ENCODE data around the gene STAT5A.
A peak's percentile ranks its signal among the peaks of the same experiment; 100 is the strongest.

STAT5A gene

GRCh38 chr17:42312035-42312284 is 23.7 kb downstream of the STAT5A start:
- CTCF ChIA-PET: interaction anchor here (0.7 to 8.6 kb wide), 36 partner anchors 10 to 266 kb away, joined by 3 to 118 read pairs (median 4); partner anchors contain the start of genes HCRT, KAT2A, MLX and NAGLU
- H3K4me3 ChIP-seq (ENCODE audit: low read depth, low read length): no peak overlapping the region
- no peak for DNase-seq (ENCODE audit: low read depth, low spot score)
- TF ChIP-seq, protein P1, sequence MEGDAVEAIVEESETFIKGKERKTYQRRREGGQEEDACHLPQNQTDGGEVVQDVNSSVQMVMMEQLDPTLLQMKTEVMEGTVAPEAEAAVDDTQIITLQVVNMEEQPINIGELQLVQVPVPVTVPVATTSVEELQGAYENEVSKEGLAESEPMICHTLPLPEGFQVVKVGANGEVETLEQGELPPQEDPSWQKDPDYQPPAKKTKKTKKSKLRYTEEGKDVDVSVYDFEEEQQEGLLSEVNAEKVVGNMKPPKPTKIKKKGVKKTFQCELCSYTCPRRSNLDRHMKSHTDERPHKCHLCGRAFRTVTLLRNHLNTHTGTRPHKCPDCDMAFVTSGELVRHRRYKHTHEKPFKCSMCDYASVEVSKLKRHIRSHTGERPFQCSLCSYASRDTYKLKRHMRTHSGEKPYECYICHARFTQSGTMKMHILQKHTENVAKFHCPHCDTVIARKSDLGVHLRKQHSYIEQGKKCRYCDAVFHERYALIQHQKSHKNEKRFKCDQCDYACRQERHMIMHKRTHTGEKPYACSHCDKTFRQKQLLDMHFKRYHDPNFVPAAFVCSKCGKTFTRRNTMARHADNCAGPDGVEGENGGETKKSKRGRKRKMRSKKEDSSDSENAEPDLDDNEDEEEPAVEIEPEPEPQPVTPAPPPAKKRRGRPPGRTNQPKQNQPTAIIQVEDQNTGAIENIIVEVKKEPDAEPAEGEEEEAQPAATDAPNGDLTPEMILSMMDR (IDR thresholded peaks at IDR 0.05; ENCODE audit: insufficient read depth, low read length, missing control alignments): no peak
- POLR2A ChIA-PET: interaction anchor here (1.1 to 3.4 kb wide), 4 partner anchors 111 to 213 kb away, joined by 3 to 15 read pairs (median 5); partner anchors contain the start of gene CAVIN1

GRCh38 chr17:42312285-42313130 is 24.2 kb downstream of the STAT5A start:
- TF ChIP-seq, protein P1 (IDR thresholded peaks at IDR 0.05; ENCODE audit: insufficient read depth, low read length, missing control alignments): peak; percentile 89
- no peak overlapping the region for H3K4me3 ChIP-seq (ENCODE audit: low read depth, low read length)
- ChIA-PET POLR2A (interaction anchor here (0.8 to 3.4 kb wide), 5 partner anchors 76 to 213 kb away, joined by 3 to 15 read pairs (median 4); partner anchors contain the start of gene CAVIN1), CTCF (interaction anchor here (0.7 to 8.6 kb wide), 42 partner anchors 9 to 265 kb away, joined by 3 to 118 read pairs (median 4); partner anchors contain the start of genes HCRT, KAT2A, MLX and NAGLU)
- no peak for DNase-seq (ENCODE audit: low read depth, low spot score)

GRCh38 chr17:42313389-42313772 is 25.1 kb downstream of the STAT5A start:
- DNase-seq (ENCODE audit: low read depth, low spot score): no peak
- no peak overlapping the region for H3K4me3 ChIP-seq (ENCODE audit: low read depth, low read length)
- POLR2A ChIA-PET: interaction anchor here (1.4 to 3.4 kb wide), 2 partner anchors 109 to 206 kb away, joined by 6 to 15 read pairs; partner anchors contain the start of gene CAVIN1
- TF ChIP-seq, protein P1 (IDR thresholded peaks at IDR 0.05; ENCODE audit: insufficient read depth, low read length, missing control alignments): no peak
- CTCF ChIA-PET: interaction anchor here (0.9 to 8.6 kb wide), 15 partner anchors 9 to 350 kb away, joined by 3 to 118 read pairs (median 5); partner anchors contain the start of gene STAT3

DNA sequence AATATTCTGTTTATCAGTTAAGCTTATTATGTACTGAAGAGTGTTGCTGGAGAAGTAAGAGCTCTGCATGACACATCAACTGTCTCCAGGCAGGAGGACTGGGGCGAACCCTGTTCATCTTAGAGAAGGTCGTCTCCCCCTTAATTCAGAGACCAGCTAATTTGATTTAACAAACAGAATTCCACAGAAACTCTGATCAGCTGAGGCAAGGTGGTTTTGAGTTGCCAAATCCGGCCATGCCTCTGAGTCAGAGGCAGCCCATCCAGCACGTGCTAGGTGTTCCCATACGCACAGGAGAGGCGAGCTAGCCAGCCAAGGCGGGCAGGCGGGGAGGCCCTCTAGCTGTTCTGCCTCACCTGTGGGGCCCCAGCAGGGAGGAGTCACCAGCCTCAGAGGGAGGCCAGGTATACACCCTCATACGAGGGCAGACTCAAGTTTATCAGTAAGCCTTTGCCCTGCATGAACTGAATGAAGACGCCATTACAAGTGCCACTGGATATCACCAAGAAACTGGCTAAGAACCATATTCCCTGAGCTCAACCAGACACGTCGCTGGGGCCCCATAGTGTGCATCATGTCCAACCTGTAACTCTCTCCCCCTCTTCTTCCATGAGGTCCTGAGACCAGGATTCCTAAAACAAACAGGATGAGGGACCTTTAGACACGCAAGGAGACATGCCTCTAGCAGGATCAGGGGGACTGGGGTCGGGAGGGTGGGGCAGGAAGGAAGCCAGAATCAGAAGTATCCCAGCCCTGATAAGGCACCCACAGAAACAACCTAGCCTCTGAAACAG is 25.7 kb downstream of the STAT5A start:
- TF ChIP-seq, protein P1 (IDR thresholded peaks at IDR 0.05; ENCODE audit: insufficient read depth, low read length, missing control alignments): no peak
- DNase-seq (ENCODE audit: low read depth, low spot score): no peak
- no peak overlapping the region for H3K4me3 ChIP-seq (ENCODE audit: low read depth, low read length)
- CTCF ChIA-PET: interaction anchor here (0.9 to 8.6 kb wide), 11 partner anchors 10 to 351 kb away, joined by 3 to 118 read pairs (median 4); partner anchors contain the start of gene STAT3
- POLR2A ChIA-PET: interaction anchor here (0.6 to 3.4 kb wide), 2 partner anchors 60 to 205 kb away, joined by 3 to 15 read pairs; no protein-coding TSS in a partner anchor

DNA sequence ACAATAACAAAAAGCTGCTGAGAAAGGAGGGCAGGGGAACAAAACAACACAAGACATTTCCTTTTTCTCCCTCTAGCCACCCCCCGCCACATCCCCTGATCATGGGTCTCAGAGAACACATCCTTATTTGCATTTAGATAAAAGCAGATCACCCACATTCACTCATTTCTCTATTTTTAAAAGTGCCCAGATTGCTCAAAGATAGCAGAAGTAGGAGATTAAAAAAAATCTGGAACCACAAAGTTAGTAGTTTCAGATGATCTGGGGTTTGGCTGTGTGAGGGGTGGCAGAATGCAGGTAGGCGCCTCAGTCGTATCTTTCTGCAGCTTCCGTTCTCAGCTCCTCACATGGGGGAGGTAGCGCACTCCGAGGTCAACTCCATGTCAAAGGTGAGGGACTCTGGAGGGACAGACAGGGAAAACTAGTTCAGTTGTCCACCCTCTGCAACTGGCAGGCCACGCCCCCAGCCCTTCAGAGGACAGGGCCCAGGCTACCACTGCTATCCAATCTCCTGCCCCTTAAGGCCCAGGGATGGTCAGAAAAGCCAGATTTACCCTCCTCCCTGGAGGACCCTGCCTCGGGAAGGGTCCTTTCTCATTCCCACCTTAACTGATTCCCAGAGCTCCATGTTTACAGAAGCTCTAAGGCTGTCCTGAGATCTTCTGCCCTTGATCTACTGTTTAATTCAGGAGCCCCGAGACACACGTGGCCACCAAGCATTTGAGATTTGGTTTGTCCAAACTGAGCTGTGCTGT is 27.3 kb downstream of the STAT5A start:
- POLR2A ChIA-PET: no interaction called here
- CTCF ChIA-PET: interaction anchor here (1.0 to 11.1 kb wide), 7 partner anchors 8 to 213 kb away, joined by 3 to 170 read pairs (median 5); no protein-coding TSS in a partner anchor
- no peak for DNase-seq (ENCODE audit: low read depth, low spot score)
- TF ChIP-seq, protein P1 (IDR thresholded peaks at IDR 0.05; ENCODE audit: insufficient read depth, low read length, missing control alignments): no peak
- no peak overlapping the region for H3K4me3 ChIP-seq (ENCODE audit: low read depth, low read length)

Data from AG04449 (cell line).